Activated naive CD4-positive, alpha-beta T cell treated with anti-CD3 and anti-CD28 coated beads for 36 hours (primary cell): Measurements from ENCODE around the gene SEC23B. TPM values are rescaled to one million over a fixed set of nuclear protein-coding genes. Genes with fewer than 3 reads are reported as not detected.
A peak's percentile ranks its signal among the peaks of the same experiment; 100 is the strongest.

Source experiments
- CTCF ChIA-PET: fragments of 350-600 bp; sonication (Branson Sonifier 250); formaldehyde crosslinking; loops from one replicate; lab custom pipeline; 2021; ENCODE audit warnings: antibody characterized with exemption; lab: Charles Lee
- DNase-seq: peaks from one replicate; pipeline ENCODE4 v3.0.0-alpha.2; 2020
- H3K27ac Mint-ChIP-seq: one replicate; pipeline ENCODE4 v1.8.0; 2021; ENCODE audit warnings: mild to moderate bottlenecking, mixed read lengths
- H3K27me3 Mint-ChIP-seq: one replicate; pipeline ENCODE4 v1.8.0; 2021; ENCODE audit warnings: low read depth, mixed read lengths
- H3K36me3 Mint-ChIP-seq: one replicate; pipeline ENCODE4 v1.8.0; 2021; ENCODE audit warnings: low read depth, mixed read lengths
- H3K4me1 Mint-ChIP-seq: one replicate; pipeline ENCODE4 v1.8.0; 2021; ENCODE audit warnings: low read depth, mixed read lengths
- H3K4me3 Mint-ChIP-seq: one replicate; pipeline ENCODE4 v1.8.0; 2021; ENCODE audit warnings: mild to moderate bottlenecking, moderate library complexity, mixed read lengths
- H3K9me3 Mint-ChIP-seq: one replicate; pipeline ENCODE4 v1.8.0; 2021; ENCODE audit warnings: mixed read lengths
- intact Hi-C: fragments of 100-400 bp; cut with micrococcal nuclease; formaldehyde crosslinking; loops from one replicate; pipeline ENCODE4 v1.15.1; 2023
- total RNA-seq, 2 experiments: library from RNA; stranded (reverse); gene quantifications; one replicate each; pipeline ENCODE4 v1.2.3, GENCODE V29; 2021

SEC23B gene
- 10 to 100 TPM; 66.9 to 69.2 TPM for total RNA-seq

- intact Hi-C loops, result loop anchor here (1.0 to 5.0 kb wide), 12 partner anchors 10 to 1545 kb away; partner anchors contain the start of genes CFAP61, CRNKL1, DZANK1 and KAT14
- peak within 1 kb of the TSS; percentile 100 for H3K4me3 Mint-ChIP-seq
- H3K36me3 Mint-ChIP-seq, result peaks cover 29% of the 10 kb centered on the region
- peak within 1 kb of the TSS; percentile 100 for H3K27ac Mint-ChIP-seq
- peaks cover 45% of the 10 kb centered on the region for H3K4me1 Mint-ChIP-seq
- H3K27me3 Mint-ChIP-seq, result no peaks in the 10 kb centered on the region
- H3K9me3 Mint-ChIP-seq, result no peaks in the 10 kb centered on the region
- CTCF ChIA-PET, result interaction anchor here (0.8 to 3.6 kb wide), 5 partner anchors 11 to 94 kb away, joined by 3 to 15 read pairs (median 5); partner anchors contain the start of gene RBBP9
- peak; percentile 99 for DNase-seq
These were observed at the start of gene SEC23B for GRCh38 chr20:18507218-18508191. Gene SEC23B, plus strand, starts transcription at chr20:18507940. Its CDS starts 2,896 bp downstream, at chr20:18510836.

GRCh38 chr20:18465536-18466200 lies 42.1 kb upstream of the SEC23B start:
- Mint-ChIP-seq H3K4me3 (peak overlapping the region; percentile 92), H3K27me3 (no peaks in the 10 kb centered on the region), H3K27ac (no peak overlapping the region), H3K9me3 (no peaks in the 10 kb centered on the region), H3K36me3 (no peaks in the 10 kb centered on the region), H3K4me1 (peaks cover 32% of the 10 kb centered on the region)
- CTCF ChIA-PET, result interaction anchor here (0.8 to 2.1 kb wide), 2 partner anchors 31 to 42 kb away, joined by 4 to 7 read pairs; partner anchors contain the start of genes RBBP9 and SEC23B
- intact Hi-C loops, result loop anchor here (2.0 kb wide), 1 partner anchor 497 kb away; the partner anchor contains the start of genes MGME1 and SNX5
- no peak for DNase-seq

GRCh38 chr20:18466574-18466893 lies 41.2 kb upstream of the SEC23B start:
- H3K9me3 Mint-ChIP-seq, result no peaks in the 10 kb centered on the region
- intact Hi-C loops, result loop anchor here (2.0 kb wide), 1 partner anchor 498 kb away; the partner anchor contains the start of genes MGME1 and SNX5
- H3K4me3 Mint-ChIP-seq, result peak overlapping the region; percentile 92
- CTCF ChIA-PET, result interaction anchor here (1.0 to 2.1 kb wide), 2 partner anchors 31 to 53 kb away, joined by 3 to 7 read pairs; partner anchors contain the start of gene RBBP9
- no peaks in the 10 kb centered on the region for H3K27me3 Mint-ChIP-seq
- peaks cover 5% of the 10 kb centered on the region for H3K36me3 Mint-ChIP-seq
- peak overlapping the region; percentile 84 for H3K27ac Mint-ChIP-seq
- no peak for DNase-seq
- H3K4me1 Mint-ChIP-seq, result peaks cover 32% of the 10 kb centered on the region

GRCh38 chr20:18466894-18467730 lies 40.6 kb upstream of the SEC23B start, which contains the start of the genes DZANK1 and POLR3F:
Gene DZANK1, minus strand, starts transcription at chr20:18467030. Its CDS starts 1,672 bp downstream, at chr20:18465358.
Gene POLR3F, plus strand, starts transcription at chr20:18467390. Its CDS starts 117 bp downstream, at chr20:18467507.
- CTCF ChIA-PET, result interaction anchor here (0.6 to 2.1 kb wide), 3 partner anchors 30 to 53 kb away, joined by 3 to 7 read pairs (median 4); partner anchors contain the start of gene RBBP9
- peak within 1 kb of the TSS; percentile 84 for H3K27ac Mint-ChIP-seq

GRCh38 chr20:18477218-18477617 lies 30.5 kb upstream of the SEC23B start:
- Mint-ChIP-seq H3K4me3 (no peak overlapping the region), H3K9me3 (no peaks in the 10 kb centered on the region), H3K27me3 (no peaks in the 10 kb centered on the region), H3K36me3 (peaks cover 21% of the 10 kb centered on the region), H3K27ac (no peak overlapping the region), H3K4me1 (no peaks in the 10 kb centered on the region)
- DNase-seq, result no peak
- CTCF ChIA-PET, result interaction anchor here (1.7 kb wide), 1 partner anchor 63 kb away, joined by 4 read pairs; no protein-coding TSS in a partner anchor
- intact Hi-C loops, result no loop called here

More at GRCh38 chr20:18466894-18467730, 40.6 kb upstream of the SEC23B start, which contains the start of the genes DZANK1 and POLR3F:
- Mint-ChIP-seq H3K4me3 (peak within 1 kb of the TSS; percentile 92), H3K36me3 (peaks cover 5% of the 10 kb centered on the region), H3K9me3 (no peaks in the 10 kb centered on the region), H3K27me3 (no peaks in the 10 kb centered on the region), H3K4me1 (peaks cover 32% of the 10 kb centered on the region)
- peak; percentile 94 for DNase-seq
- intact Hi-C loops, result loop anchor here (1.0 to 2.0 kb wide), 9 partner anchors 30 to 498 kb away; partner anchors contain the start of genes KAT14, MGME1, PET117 and RBBP9

- Mint-ChIP-seq H3K27ac (no peak overlapping the region), H3K27me3 (no peaks in the 10 kb centered on the region), H3K9me3 (no peaks in the 10 kb centered on the region), H3K4me1 (no peaks in the 10 kb centered on the region), H3K4me3 (no peak overlapping the region), H3K36me3 (peaks cover 27% of the 10 kb centered on the region)
- no peak for DNase-seq
- CTCF ChIA-PET, result interaction anchor here (1.7 kb wide), 1 partner anchor 64 kb away, joined by 4 read pairs; no protein-coding TSS in a partner anchor
- intact Hi-C loops, result no loop called here
These were observed 29.9 kb upstream of the SEC23B start for GRCh38 chr20:18477821-18478220.

- Mint-ChIP-seq H3K4me1 (no peaks in the 10 kb centered on the region), H3K9me3 (no peaks in the 10 kb centered on the region), H3K27me3 (no peaks in the 10 kb centered on the region), H3K27ac (no peak overlapping the region), H3K4me3 (no peak overlapping the region), H3K36me3 (peaks cover 28% of the 10 kb centered on the region)
- intact Hi-C loops, result no loop called here
- DNase-seq, result no peak
- CTCF ChIA-PET, result interaction anchor here (1.2 kb wide), 1 partner anchor 24 kb away, joined by 5 read pairs; no protein-coding TSS in a partner anchor
These were observed 26.1 kb upstream of the SEC23B start for GRCh38 chr20:18481596-18481995.

- Mint-ChIP-seq H3K27me3 (no peaks in the 10 kb centered on the region), H3K36me3 (peaks cover 25% of the 10 kb centered on the region), H3K4me1 (no peaks in the 10 kb centered on the region), H3K4me3 (no peak overlapping the region), H3K27ac (no peak overlapping the region), H3K9me3 (no peaks in the 10 kb centered on the region)
- intact Hi-C loops, result no loop called here
- DNase-seq, result no peak
- CTCF ChIA-PET, result no interaction called here
These were observed 19.4 kb upstream of the SEC23B start for GRCh38 chr20:18488301-18488700.

- no peaks in the 10 kb centered on the region for H3K9me3 Mint-ChIP-seq
- intact Hi-C loops, result loop anchor here (2.0 to 5.0 kb wide), 3 partner anchors 91 to 1769 kb away; partner anchors contain the start of genes MGME1 and SNX5
- CTCF ChIA-PET, result interaction anchor here (1.3 to 2.9 kb wide), 3 partner anchors 9 to 29 kb away, joined by 3 to 15 read pairs (median 7); partner anchors contain the start of genes DZANK1, POLR3F and SEC23B
- H3K27ac Mint-ChIP-seq, result no peak overlapping the region
- H3K27me3 Mint-ChIP-seq, result no peaks in the 10 kb centered on the region
- peaks cover 8% of the 10 kb centered on the region for H3K36me3 Mint-ChIP-seq
- H3K4me1 Mint-ChIP-seq, result peaks cover 11% of the 10 kb centered on the region
- H3K4me3 Mint-ChIP-seq, result peak overlapping the region; percentile 91
- DNase-seq, result no peak
These were observed 11.7 kb upstream of the SEC23B start for GRCh38 chr20:18496042-18496441.

GRCh38 chr20:18496740-18497592 lies 10.8 kb upstream of the SEC23B start, which contains the start of gene RBBP9:
Gene RBBP9, minus strand, starts transcription at chr20:18497225. Its CDS starts 58 bp downstream, at chr20:18497167.
- peaks cover 11% of the 10 kb centered on the region for H3K4me1 Mint-ChIP-seq
- DNase-seq, result peak; percentile 88
- no peaks in the 10 kb centered on the region for H3K27me3 Mint-ChIP-seq
- CTCF ChIA-PET, result interaction anchor here (1.3 to 2.9 kb wide), 4 partner anchors 10 to 30 kb away, joined by 3 to 15 read pairs (median 5); partner anchors contain the start of genes DZANK1, POLR3F and SEC23B
- peaks cover 8% of the 10 kb centered on the region for H3K36me3 Mint-ChIP-seq
- no peaks in the 10 kb centered on the region for H3K9me3 Mint-ChIP-seq
- intact Hi-C loops, result loop anchor here (1.0 to 5.0 kb wide), 8 partner anchors 10 to 1770 kb away; partner anchors contain the start of genes DZANK1, MGME1, POLR3F and SEC23B
- peak within 1 kb of the TSS; percentile 91 for H3K4me3 Mint-ChIP-seq
- H3K27ac Mint-ChIP-seq, result peak within 1 kb of the TSS; percentile 84
